CD4-positive, alpha-beta T cell treated with Interferon gamma for 1 hour (primary cell): ENCODE measurements around the gene EN1.

Experiments
- DNase-seq: peaks from one replicate; pipeline ENCODE4 v3.0.0-alpha.2; 2020

The EN1 gene

GRCh38 chr2:118842661-118843482 lies 4.6 kb downstream of the EN1 start:
- DNase-seq = no peak

- no peak for DNase-seq
Observed at GRCh38 chr2:118841828-118842461, 5.5 kb downstream of the EN1 start.

- DNase-seq = no peak
Observed at GRCh38 chr2:118841450-118841827, 6.0 kb downstream of the EN1 start.

GRCh38 chr2:118838741-118839455 lies 8.6 kb downstream of the EN1 start:
- DNase-seq = no peak

- DNase-seq = no peak
Observed at GRCh38 chr2:118837621-118838020, 9.8 kb downstream of the EN1 start.

GRCh38 chr2:118837067-118837466 lies 10.4 kb downstream of the EN1 start:
- DNase-seq = no peak

- no peak for DNase-seq
Observed at GRCh38 chr2:118836411-118836930, 11.0 kb downstream of the EN1 start.

- no peak for DNase-seq
Observed at GRCh38 chr2:118835746-118836410, 11.6 kb downstream of the EN1 start.

GRCh38 chr2:118834901-118835745 lies 12.3 kb downstream of the EN1 start:
- no peak for DNase-seq

GRCh38 chr2:118834440-118834810 lies 13.0 kb downstream of the EN1 start:
- DNase-seq = no peak

- no peak for DNase-seq
Observed at GRCh38 chr2:118833716-118834439, 13.6 kb downstream of the EN1 start.

- DNase-seq = no peak
Observed at GRCh38 chr2:118832791-118833715, 14.4 kb downstream of the EN1 start.

GRCh38 chr2:118832071-118832790 lies 15.2 kb downstream of the EN1 start:
- DNase-seq = no peak

- no peak for DNase-seq
Observed at GRCh38 chr2:118830881-118831280, 16.6 kb downstream of the EN1 start.

GRCh38 chr2:118830118-118830517 lies 17.3 kb downstream of the EN1 start:
- no peak for DNase-seq

GRCh38 chr2:118826093-118826492 lies 21.4 kb downstream of the EN1 start:
- no peak for DNase-seq

GRCh38 chr2:118823633-118824032 lies 23.8 kb downstream of the EN1 start:
- no peak for DNase-seq

- DNase-seq = no peak
Observed at GRCh38 chr2:118822572-118822971, 24.9 kb downstream of the EN1 start.

GRCh38 chr2:118822015-118822414 lies 25.4 kb downstream of the EN1 start:
- no peak for DNase-seq

GRCh38 chr2:118817469-118817868 lies 30.0 kb downstream of the EN1 start:
- no peak for DNase-seq
